Pulmonary artery endothelial cell (primary cell): ENCODE measurements around the gene ZFYVE21. TPM values are rescaled to one million over a fixed set of nuclear protein-coding genes. Genes with fewer than 3 reads are reported as not detected.

ENCODE experiments used
- DNase-seq: peaks from one replicate; pipeline ENCODE4 v3.0.0-alpha.2; 2011; ENCODE audit warnings: low read depth, low spot score
- total RNA-seq: library from RNA; depleted of rRNA; stranded (reverse); fragments of >200 nt; gene quantifications from 2 replicates; pipeline ENCODE4 v1.2.3, GENCODE V29; 2014

The ZFYVE21 gene
- total RNA-seq, 1 donor from 2014 or later = 65.8 TPM

DNA sequence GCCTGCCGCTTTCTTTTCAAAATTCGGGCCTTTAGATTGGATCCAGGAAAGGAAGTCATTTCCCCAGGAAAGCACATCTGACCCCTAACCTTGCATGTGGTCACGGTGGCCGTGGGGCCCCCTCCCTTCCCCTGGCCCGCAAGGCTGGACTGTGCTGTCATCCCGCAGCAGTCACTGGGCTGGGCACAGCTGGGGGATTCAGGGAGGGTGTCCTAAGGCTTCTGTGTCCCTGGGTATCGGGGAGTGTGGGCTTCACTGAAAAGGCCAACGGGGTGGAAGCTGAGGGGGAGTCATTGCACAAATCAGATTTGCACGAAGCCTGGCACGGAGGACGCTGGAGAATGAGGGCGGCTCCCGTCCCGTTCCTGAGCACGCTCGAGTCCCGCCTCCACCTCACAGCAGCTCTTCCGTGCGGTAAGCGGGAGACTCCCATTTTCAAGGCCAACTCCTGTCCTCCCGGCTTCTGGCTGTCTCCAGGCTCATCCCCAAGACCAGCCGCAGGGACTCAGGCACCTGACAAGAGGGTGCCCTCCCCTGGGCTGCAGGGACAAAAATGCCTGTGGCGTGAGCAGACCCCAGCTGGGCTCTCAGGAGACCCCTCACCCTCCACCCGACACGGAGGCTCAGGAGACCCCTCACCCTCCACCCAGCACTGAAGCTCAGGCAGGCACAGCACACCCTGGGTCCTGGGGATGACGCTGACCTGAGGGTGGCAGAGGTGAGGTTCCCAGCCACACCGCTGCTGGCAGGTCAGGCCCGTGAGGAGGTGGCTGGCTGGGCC, 9.9 kb upstream of the ZFYVE21 start:
- no peak for DNase-seq

DNA sequence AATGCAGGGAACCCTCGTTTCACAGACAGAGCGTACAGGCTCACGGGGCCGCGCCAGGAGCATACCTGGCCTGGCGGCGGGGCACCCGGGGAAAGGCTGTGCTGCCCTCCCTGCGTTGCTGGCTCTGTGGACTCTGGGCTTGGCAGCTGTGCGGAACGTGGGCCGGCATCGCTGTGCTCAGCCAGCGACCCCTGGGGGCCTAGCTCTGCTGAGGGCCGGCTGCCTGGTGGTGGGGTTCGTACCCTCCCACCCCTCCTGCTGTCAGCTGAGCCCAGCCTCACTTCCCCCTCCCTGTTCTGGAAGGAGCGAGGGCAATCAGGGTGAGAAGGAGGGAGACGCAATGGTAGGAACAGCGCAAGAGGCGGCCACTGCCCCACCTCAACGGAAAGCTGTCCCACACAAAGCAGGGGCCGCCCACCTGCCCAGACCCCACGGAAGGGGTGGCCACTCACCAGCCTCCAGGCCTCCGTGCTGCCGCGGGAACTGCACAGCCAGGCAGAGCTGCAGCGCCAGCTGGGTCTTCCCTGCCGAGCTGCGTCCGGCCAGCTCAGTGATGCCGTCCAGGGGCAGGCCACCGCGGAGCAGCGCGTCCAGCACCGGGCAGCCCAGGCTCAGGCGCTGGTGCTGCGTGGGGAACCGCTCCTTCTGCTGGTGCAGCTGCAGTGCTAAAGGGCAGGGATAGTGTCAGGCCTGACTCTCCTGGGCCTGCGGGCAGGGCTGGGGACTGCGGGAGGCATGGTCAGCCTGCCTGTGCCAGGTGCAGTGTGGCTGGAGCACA, 8.9 kb upstream of the ZFYVE21 start:
- no peak for DNase-seq

DNA sequence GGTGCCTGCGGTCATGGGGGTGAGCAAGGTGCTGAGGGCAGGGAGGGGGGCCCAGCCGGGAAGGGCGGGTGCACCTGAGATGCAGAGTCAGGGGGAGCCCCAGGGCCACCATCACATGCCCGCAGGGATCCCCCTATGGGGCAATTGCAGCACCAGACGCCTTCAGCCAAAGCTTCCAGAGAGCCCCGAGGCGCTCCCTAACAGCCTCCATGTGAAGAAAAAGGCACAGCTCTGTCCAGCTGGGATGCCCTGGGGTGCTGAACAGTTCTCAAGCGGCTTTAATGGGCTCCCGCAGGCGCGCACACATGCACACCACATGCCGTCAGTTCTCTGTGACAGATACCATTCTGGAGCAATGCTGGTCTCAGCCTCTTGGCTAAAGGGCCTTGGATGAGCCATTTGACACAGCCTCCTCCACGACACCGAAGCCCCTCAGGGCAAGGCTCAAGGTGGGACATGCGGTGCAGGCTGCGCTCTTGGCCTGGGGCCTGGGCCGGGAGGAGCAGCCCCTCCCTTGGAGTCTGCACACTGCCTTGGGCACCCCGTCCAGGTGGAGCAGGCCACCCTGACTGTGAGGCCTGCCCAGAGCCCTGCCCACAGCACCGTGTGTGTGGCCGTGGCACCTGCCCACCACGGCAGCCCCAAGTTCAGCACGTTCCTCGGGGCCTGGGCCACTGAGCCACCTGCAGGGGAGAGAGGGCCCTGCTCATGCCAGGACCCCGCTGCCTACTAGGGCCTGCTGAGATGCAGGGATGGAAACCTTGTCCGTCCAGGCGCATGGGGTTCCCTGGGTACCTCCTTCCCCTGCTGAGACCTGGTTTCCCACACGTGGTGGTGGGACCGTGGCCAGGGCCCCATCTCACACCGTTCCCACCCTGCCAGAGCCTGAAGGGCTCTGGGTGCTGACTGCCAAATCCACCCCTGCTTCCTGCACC, 8.0 kb upstream of the ZFYVE21 start:
- DNase-seq = no peak

DNA sequence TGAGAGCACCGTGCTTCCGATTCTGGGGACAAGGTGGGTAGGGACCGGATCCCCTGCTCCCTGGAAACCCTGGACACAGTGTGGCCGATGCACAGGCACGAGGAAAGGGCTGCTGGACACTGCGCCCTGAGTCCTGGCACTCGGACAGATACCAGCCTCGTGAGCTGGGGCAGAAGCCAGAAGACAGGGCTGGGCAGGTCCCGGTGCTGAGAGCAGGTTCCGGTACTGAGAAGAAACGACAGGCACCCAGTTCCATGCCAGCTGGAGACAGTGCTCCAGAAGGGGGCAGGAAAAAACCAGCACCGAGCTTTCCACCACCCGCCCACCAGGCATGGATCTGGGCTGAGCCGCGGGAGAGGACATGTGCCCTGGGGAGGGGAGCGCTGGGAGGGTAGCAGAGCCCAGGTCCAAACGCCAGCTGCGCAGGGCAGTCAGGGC, 6.8 kb upstream of the ZFYVE21 start:
- DNase-seq = no peak

DNA sequence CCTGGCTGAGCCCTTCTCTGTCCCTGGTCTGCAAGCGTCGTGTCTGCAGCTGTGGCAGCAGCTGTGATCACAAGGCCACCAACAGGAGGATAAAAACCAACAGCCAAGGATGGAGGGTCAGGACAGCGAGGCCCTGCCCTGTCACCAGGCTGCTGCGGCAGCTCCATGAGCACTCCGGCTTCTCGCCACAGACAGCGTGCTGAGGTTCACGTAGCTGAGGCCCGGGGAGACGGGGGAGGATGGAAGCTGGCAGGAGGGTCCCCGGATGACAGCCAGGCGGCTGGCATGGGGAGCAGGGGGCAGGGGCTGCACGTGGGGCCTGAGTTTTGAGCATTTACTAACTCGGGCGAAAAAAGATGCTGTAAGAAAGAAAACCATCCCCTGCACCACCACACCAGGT, 5.8 kb upstream of the ZFYVE21 start:
- DNase-seq = no peak

DNA sequence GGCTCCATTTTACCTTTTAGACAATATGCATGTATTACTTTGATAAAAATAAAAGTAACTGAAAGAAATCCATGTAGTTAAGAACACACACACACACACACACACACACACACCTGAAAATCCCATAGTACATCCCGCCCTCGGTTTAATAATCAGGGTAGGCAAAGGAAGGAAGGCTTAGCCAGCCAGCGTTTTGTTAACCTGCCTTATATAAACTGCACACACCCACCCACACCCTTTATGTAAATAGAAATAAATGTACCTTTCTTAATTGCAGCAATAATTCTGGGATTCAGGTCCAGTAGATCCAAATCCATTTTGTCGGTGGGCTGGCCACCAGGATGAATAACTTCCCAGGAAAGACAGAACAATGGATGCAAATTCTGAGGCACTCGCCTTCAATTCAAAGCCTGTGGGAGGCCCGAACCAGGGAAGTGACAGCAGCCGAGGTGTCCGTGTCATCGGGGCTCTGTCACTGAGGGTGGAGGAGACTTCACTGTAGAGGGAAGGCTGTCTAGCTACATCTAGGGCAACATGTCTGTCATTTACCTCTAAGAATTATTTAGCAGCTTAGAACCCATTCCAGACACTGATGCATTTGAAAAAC, 4.7 kb upstream of the ZFYVE21 start:
- no peak for DNase-seq

DNA sequence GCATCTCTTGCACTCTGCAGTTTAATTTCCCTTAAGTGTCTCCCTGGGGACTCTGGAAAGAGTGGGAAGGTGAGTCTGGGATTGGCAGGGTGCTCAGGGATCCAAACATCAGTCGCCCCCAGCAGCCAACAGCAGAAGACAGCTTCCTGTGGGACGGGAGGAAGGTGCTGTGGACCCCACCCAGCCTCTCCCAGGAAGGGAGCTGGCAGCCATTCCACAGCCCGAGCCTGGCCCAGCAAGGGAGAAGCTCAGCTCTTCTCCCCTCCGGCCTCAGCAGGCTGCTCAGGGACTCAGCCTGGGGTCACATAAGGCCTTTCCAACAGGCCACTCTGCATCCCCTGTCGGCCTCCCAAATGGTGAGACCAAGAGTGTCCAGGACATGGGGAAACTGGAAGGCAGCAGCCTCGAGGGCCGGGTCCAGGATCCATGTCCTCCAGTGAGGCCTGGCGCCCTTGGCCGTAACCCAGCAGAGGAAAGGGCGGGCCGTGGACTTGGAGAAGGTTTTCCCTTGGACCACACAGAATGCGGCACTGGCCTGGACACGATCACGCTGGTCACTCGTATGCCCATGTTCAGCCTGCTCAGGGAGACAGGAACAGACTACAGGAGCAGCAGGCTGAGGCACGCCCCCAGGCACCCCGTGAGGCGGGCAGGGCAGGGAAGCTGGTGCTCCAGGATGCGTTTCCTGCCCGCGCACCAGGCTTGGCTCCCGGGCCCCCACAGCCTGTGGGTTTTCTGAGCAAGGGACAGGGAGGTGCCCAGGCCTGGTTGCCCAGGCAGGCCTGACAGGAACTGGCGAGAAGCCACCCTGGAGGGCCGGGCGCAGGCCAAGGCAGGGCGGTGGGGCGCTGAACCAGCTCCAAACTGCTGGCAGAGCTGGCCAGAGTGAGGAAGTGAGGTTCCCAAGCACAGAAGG, 3.8 kb upstream of the ZFYVE21 start:
- no peak for DNase-seq

DNA sequence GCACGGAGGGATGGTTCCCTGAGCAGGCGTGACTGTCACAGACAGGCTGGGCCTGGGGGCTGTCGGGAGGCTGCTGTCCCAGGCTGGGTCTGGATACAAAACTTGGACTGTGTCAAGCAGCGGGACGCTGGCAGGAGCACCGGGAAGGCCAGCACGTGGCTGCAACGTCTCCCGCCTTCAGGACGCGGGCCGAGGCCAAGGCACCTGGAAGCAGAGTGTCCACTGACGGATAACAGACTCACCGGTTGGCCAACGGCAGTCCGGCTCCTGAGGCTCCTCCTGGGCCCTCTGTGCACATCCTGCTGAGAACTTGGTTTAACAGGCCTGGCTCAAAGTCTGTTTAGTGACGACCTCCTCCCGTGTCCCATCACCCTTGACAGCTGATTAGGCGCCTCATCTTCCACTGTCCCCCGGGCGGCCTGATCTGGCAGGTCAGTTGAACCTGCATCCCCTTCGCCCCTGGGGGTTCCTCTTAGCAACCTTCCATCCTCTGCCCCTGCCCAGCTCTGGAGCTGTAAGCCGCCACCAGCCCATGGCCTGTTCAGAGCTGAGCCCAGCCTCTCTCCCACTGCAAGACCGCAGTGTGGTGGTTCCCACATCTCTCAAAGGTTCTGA, 2.9 kb upstream of the ZFYVE21 start:
- DNase-seq = no peak

DNA sequence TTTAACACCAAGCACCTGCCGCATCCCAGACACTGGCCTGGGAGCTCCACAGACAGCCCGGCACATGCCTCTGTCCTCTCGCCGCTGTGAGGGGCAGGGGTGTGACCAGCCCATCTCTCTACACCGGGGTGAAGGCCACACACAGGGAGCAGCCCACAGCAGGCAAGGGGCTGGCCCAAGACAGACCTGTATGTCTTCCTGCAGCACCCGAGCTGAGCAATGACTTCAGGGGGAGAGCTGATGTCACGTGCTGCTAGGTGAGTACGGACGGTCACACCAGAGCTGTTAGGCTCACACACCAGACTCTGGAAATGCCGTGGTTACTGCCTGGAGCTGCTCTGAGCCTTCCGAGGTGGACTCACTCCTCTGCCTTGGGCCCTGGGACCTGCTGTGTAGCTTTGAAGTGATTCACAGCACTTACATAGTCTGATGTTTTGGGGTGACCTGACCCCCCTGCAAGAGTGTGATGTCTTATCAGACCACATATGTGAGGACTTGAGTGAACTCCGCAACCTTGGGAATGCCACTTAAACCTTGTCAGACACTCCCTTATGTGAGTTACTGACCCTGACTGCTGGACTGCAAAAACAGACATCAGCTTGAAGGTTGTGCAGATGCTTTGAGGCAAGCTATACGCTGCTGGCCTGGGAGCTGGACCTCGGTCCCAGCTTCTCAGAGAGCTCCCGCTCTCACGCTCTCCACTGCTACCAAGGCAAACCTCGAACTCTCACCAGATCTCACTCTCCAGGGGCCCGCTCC, 2.1 kb upstream of the ZFYVE21 start:
- no peak for DNase-seq

DNA sequence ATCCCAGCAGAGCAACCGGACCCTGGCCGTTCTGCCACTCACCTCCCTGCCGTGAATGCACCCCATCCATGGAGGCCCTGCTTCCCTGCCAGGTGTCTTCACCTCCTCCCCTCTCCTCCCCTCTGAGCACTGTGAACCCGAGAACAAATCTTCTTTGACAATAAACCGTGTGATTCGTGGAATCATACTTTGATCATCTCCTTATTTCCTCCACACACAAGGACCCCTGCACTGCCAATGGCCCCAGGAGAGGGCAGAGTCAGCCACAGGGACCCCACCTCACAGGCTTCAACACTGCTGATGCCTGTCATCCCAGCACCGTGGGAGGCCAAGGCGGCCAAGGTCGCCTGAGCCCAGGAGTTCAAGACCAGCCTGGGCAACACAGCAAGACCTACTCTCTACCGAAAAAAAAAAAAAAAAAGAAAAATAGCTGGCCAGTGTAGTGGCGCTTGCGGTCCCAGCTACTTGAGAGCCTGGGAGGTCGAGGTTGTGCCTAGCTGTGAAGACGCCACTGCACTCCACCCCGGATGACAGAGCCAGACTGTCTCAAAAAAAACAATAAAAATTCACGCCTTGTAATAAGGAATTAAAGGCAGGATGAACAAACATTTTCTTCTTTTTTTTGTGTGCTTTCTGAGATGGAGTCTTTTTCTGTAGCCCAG, 1.4 kb upstream of the ZFYVE21 start:
- DNase-seq = no peak

DNA sequence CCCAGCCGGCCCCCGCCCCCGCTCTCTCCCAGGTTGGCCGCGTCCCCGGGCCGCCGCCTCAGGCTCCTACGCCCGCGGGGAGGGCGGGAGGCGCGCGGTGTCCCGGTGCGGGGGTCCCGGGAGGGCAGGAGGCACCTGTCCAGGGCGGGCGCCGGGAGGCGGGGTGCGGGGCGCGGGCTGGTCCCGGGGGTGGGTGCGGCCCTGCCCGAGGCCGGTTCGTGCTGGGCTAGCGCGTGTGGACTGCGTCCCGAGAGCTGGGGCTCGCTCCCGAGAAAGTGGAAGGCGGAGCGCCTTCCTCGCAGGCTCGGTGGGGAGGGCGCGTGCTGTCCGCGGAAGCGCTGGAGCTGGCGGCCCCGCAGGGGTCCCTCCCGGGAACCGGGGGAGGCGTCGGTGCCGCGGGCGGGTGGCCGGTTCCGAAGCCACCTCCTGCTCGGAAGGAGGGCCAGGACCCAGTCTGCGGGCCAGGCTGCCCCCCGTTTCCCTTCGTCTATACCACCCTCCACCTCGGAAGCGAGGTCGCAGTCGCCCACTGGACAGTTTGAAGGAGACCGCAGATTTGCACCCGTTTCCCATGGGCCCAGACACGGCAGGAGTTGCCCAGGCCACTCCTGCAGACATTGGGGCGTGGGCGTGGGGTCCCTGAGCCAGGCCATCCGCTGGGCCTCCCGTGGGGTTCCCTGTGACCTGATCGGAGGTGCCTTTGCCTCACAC, 636 bp downstream of the ZFYVE21 start:
- DNase-seq = no peak

DNA sequence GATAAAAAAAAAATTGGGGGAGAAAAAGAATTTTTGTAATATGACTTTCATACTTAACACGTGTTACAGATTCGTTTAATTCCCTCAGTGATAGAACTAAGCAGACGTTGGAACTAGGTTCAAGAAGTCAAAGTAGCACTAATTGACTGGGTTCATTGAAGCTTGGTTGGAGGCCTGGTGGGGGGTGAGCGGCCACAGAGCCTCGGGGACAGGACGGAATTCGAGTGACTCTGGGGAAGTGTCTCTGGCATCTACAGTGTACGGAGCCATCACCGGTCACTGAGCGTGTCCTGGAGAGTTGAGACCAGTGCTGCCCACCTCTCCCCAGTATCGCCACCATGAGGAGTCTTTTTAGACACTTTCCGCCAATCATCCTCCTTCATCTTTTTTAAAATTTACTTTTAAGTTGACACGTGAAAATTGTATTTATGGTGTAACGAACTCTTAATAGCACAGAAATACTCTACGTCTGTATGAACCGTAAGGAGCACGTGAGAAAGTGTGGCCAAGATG, 1.3 kb downstream of the ZFYVE21 start:
- no peak for DNase-seq

DNA sequence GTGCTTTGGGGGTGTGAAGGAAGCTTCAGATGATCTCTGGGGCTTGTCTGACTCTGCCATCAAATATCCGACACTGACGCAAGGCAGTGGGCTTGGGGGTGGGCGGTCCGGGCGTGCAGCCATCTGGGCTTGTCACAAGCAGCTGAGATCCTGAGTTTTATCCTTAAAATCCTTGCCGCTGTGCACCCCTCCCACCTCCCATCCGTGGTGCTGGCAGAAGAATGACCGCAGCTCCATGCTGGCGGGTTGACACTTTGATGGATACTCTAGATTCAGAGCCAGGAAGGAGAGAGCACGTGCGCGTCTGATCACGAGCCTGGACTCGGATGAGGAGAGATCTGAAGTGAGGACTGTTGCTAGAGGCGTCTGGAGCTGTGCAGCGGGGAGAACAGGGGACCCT, 3.0 kb downstream of the ZFYVE21 start:
- DNase-seq = no peak

DNA sequence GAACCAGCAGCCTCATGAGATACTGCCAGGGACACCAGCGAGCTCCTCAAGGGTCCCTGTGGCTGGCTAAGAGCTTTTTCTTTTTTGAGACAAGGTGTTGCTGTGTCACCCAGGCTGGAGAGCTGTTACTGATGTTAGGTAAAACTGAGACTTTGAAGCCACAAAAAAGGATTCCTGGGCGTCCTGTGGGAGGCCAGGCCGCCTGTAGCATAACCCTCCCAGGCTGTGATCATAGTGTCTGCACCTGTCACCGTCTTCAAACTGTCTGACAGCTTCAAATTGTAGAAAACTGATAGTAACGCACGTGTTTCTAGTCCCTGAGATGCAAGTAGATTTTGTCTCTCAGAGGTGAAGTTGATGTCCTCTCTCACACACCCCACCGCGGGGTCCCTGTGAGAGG, 4.1 kb downstream of the ZFYVE21 start:
- DNase-seq = no peak

DNA sequence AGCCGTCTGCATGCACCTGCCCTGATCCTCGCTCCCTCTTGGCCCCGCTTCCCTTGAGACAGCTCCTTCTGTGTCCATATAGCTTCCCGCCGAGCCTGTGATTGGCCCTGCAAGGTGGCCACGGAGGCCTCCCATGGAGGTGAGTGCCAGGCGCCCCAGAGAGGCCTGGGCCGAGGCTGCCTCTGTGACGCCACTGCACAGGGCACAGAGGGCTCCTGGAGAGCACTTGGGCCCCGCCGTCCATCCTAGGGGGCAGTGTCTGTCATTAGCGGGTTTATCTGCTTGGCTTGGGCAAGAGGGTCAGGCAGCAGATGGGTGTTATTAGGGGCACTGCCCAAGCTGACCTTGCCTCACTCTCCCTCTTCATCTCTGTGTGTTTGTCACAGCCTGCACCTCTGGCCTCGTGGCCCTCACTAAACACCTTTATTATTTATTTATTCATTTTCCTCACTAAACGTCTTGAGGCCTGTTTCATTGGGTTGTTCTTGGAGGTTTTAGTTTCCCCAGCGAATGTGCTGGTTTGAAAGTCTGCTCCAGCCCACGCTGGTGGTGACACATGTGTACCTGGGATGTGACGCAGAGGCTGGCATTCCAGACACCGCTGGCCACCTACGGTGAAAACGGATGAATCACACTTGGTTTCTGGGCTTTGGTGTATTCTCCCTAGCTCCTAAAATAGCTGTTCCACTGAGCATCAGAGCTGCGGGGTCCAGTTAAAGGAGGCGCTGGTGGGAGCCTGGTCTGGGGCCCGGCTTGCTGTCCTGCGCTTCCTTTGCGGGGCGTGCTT, 5.9 kb downstream of the ZFYVE21 start:
- DNase-seq = no peak

DNA sequence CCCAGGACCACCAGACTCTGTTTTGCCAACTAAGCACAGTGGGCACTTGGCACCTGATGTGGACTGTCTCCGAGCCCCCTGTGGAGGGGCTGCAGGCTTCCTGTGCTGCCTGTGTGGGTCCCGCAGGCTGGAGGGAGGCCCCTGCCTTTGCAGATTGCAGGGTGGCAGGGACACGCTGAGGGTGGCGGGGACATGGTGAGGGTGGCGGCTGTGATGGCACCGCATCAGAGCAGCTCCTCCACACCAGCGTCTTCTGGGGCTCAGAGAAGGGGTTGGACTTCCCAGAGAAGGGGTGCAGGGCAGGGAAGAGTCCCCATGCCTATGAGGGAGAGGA, 8.1 kb downstream of the ZFYVE21 start:
- no peak for DNase-seq

DNA sequence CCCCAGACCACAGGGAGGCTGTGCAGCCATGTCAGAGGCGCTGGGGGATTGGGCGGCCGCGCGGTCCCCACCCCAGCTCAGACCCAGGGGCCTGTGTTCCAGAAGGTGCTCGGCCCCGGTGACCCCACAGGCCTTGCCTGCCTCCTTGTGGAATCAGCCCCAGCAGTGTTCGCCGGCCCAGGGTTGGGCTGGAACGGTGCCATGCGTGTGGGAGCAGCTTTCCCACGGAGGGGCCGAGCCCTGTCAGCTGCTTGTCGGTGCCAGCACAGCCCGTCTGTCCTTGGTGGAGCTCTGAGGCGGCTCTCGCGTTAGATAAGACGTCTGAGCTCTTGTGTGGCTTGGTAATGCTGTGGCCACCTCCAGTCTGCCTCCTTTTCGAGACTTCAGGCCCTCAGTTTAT, 8.5 kb downstream of the ZFYVE21 start:
- no peak for DNase-seq
